Epidermal melanocyte (primary cell): ENCODE results near the gene NSUN6.

ENCODE experiments used
- DNase-seq: peaks from one replicate; pipeline ENCODE4 v3.0.0; 2011; ENCODE audit warnings: low spot score; ENCODE audit not compliant: insufficient read length

NSUN6 gene

GRCh38 chr10:18504161-18504560 is 147.2 kb downstream of the NSUN6 start:
- DNase-seq = no peak

- DNase-seq = no peak
These were observed 149.8 kb downstream of the NSUN6 start for GRCh38 chr10:18501629-18502028.

- no peak for DNase-seq
These were observed 150.2 kb downstream of the NSUN6 start for GRCh38 chr10:18501198-18501597.

GRCh38 chr10:18500576-18500975 is 150.8 kb downstream of the NSUN6 start:
- no peak for DNase-seq

GRCh38 chr10:18498998-18499397 is 152.4 kb downstream of the NSUN6 start:
- DNase-seq = no peak

GRCh38 chr10:18497806-18498369 is 153.5 kb downstream of the NSUN6 start:
- no peak for DNase-seq
